NAMALWA (cell line): ENCODE measurements around the gene CABP7.

ENCODE experiments used
- DNase-seq: peaks from one replicate; pipeline ENCODE4 v3.0.0-alpha.2; 2015; ENCODE audit warnings: low spot score

CABP7 gene

DNA sequence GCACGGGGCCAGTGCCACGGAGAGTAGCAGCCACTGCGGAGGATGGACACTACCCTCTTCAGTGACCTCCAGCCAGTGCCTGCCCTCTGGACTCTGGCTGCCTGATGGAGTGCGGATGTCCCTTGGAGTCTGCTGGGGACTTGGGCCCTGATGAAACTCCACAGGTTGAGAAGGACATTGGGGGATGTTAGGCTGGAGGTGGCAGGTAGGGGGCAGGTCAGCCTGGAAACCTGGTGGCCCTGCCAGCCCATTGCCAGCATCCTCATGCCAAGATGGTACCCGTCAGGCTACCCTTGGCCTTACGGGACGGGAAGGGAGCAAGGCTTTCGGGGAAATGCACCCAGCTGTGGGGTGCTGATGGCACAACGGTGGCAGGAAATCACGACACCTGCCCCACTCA is 4.0 kb downstream of the CABP7 start:
- DNase-seq, result no peak

DNA sequence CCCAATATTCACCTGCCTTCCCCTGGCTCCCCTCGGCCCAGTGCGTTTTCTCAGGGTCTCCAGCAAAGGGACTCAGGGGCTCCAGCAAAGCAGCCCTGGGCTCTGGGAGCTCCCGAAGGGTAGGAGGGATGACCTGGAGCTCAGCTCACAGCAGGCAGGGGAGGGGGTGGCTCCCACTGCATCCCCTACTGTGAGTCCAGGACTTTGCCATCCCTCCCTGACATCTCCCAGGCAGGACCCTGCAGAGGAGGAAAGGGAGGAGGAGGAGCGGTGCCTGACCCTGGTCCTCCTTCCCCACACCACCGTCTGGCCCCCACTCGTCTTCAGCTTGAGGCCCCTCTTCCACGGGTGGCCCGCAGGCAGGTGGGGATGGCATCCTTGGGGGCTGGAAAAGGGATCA is 5.0 kb downstream of the CABP7 start:
- DNase-seq, result no peak

DNA sequence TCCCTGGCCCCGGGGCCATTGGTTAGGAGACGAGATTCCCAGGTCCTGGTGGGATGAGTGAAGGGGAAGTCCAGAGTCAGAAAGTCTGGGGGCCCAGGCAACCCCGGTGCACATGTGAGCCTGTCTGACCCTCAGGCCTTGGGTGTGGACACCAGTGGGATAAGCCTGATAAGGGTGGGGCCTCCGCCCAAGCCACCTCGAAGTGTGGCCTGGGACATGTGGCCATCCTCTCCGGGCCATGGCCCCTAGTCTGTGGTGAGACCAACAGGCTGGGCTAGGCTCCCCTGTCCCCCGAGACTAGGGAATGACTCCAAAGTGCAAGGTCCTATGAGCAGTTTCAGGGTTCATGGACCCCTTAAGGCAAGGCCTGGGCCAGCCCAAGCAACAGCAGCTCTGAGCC is 6.3 kb downstream of the CABP7 start:
- DNase-seq, result no peak

- DNase-seq, result no peak
These were observed 6.8 kb downstream of the CABP7 start for GRCh38 chr22:29726512-29727130.

DNA sequence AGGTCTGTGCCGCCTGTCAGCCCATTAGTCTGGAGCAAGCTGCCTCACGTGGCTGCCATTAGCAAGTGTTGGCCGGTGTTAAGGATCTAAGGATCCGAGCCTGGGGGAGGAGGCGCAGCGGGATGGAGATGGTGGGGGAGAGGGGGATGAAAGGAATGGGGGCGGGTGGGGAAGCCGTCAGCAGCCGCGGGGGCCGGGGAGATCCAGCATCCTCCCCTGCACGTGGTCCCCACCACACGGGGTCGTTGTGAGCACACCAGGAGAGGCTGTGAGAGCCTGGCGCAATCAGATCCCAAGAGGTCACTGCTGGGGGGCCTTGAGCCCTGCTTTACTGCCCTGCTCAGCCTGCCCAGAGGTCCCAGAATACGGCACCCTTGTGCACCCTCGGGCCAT is 7.3 kb downstream of the CABP7 start:
- peak; percentile 45 for DNase-seq

DNA sequence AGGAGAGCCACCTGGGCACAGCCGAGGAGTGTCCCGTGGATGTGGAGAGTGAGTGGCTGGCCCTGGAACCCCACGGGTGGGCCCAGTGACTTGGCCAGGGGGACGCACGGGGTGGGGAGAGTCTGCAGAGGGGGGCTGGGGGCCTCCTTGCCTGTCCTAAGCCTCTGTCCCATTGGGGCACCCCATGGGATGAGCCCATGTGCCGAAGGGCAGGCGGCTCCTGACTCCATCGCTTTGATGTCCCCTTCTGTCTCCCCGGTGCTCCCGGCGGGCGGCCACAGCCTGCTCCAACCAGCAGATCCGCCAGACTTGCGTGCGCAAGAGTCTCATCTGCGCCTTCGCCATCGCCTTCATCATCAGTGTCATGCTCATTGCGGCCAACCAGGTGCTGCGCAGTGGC is 9.4 kb downstream of the CABP7 start:
- no peak for DNase-seq

- no peak for DNase-seq
These were observed 11.5 kb downstream of the CABP7 start for GRCh38 chr22:29731058-29731850.

DNA sequence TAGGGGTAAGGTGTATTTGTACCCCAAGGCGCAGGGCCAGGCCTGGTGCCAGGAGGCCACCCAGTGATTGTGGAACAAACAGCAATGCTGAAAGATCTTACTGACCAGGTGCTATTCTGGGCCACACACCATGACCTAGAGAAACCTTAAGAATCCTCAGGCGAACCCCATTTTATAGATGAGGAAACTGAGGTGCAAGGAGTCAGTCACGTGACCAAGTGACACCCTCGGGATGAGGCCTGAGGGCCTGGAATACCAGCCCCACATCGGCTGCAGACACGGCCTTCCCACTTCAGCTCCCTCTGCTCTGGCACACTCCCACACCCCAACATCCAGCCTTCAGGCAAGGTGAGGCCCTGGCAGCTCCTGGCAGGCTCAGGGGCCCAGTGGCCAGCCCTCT is 13.1 kb downstream of the CABP7 start:
- no peak for DNase-seq

DNA sequence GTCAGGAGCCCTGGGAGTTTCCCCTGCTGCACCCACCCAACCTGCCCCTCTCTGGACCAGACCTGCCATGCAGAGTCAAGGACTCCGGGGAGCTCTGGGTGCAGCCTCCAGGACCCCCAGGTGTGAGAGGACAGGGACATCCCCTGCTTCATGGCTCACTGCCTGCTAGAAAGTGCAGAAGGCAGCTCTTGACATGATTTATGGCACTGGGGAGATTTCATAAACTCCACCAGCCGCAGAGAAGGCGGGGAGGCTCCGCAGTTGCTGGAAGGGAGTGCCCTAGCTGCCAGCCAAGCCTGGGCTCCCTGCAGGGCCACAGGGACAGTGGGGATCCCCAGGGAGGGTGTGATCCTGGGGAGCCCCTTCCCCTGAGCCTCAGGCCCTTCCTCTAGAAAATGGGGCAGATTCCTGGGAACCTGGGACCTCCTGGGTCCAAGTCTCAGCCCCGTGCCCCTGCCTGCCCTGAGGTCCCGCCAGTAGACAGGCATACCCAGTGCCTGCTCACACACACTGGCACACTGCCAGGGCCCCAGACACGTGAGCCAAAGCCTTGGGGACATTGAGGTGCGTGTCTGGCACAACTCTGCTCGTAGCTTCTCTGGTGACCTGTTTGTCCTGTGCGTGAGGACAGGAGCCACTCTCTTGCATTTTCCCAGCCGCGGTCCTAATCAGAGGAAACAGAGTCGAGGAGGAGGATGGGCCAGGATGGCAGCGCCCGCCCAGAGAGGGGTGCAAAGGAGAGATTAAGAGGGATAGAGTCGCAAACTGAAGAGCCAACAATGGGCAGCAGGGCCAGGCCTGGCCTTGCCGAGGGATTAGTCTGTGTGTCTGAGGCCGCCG is 13.8 kb downstream of the CABP7 start:
- DNase-seq, result peak; percentile 22

DNA sequence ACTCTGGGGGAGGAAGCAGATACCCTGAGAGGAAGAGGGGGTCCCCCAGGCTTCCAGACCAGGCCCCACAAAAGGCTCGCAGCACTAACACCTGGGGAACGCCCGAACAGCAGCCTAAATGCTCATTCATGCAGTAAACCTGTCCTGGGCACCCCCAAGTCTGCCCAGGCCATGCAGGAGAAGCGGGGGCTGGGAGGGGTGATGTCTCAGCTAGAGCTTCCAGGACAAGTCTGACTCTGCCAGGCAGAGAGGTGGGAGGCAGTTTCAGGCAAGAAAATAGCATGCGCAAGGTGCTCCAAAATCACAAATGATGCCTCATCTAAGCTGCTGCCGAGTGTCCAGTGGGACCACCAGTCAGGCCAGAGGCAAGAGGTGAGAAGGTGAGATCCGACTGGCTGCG is 14.6 kb downstream of the CABP7 start:
- no peak for DNase-seq

DNA sequence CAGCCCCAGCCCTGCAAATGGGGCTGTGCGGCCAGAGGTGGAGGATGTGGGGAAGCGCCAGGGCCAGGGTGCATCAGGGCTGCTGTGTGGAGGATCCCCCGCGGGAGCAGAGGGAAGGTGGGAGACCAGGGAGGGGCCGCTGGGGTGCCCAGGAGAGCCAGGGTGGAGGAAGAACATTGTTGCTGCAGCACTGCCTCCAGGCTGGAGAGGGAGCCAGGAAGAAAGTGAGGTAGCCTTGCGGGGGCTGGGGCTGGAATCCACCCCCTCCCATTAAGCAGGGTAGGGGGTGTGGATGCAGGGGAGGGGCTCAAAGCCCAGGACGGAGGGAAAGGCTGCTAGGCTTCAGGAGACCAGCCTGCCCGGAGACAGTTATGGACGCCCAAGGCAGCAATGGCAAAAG is 15.0 kb downstream of the CABP7 start:
- no peak for DNase-seq

DNA sequence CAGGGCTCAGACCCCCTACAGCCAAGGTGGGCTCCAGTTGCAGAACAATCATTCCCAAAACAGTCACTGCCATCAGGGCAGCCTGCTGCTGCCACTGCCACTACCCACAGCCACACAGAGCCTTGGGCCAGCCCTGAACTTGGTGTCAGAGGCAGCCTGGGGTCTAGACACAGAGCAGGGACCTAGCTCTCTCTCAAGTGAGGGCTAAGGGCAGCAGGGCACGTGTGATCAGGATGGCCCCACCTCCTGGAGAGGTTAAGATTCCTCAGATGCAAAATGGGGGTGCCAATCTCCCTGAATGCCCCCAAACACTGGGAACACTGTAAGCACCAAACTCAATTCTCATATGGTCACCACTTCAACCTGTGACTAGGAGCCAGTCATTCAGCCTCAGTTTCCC is 15.6 kb downstream of the CABP7 start:
- no peak for DNase-seq

DNA sequence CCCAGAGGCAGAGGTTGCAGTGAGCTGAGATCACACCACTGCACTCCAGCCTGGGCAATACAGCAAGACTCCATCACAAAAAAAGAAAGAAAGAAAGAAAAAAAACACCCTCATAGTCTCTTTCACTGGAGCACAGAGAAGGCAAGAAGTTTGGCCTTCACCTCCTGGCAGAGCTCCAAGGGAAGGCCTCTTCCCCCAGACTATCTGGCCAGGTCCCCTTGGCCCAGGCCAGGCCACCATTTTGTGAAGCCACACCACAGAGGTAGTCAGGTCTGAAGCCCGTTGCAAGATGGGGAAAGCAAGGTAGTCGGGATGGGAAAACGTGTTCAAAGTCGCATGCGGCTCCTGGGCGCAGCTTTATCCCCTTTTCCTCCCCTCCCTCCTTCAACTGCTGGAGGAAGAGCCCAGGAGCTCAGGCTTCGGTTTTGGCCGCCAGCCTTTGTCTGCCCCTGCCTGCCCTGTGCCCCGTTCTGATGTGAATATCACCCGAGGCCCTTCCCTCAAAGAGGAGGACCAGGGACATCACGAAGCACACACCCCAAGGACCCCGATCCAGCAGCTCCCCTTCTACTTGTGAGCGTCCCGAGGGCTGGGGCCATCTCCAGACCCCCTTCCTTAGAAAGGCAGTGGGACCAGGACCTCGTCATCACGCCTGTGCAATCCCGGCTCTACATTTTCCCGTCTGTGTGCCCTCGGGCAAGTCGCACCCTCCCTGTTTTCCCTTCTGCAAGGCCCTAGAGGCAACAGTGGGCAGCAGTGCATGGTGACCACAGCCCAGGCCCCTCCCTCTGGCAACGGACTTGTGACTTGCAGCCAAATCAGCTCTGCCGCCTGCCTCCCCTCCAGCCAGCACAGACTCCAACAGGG is 17.7 kb downstream of the CABP7 start:
- DNase-seq, result no peak

DNA sequence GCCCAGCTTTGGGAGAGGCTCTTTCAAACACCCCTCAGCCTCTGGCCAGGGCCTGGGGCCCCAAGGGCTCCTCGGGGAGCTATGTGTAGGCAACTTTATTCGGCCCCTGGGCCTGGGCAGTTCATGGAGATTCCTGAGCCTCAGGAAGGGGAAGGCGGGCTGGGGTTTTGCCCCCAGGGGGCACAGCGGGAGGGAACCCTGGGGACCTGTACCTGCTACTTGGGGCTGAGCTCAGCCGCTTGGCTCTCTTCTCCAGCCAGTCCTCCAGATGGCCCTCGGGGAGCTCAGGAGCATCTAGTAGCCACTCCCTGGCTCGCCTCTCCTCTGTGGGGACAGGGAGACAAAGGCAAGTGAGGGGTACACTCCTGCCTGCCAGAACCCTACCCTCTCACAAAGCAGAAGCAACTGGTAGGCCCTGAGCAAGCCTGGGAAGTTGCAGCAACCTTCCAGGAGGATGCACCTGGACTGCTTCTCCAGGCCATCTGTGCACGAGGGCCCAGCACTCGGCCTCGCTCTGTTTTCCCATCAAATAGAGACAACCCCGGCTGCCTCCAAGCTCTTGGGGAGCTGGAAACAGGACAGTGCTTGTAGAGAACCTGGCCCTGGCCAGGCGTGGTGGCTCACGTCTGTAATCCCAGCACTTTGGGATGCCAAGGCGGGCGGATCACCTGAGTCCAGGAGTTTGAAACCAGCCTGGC is 18.5 kb downstream of the CABP7 start:
- DNase-seq, result no peak

GRCh38 chr22:29739346-29739875 is 19.6 kb downstream of the CABP7 start:
- no peak for DNase-seq

- no peak for DNase-seq
These were observed 20.4 kb downstream of the CABP7 start for GRCh38 chr22:29740216-29740615.

- DNase-seq, result no peak
These were observed 22.1 kb downstream of the CABP7 start for GRCh38 chr22:29741926-29742325.

DNA sequence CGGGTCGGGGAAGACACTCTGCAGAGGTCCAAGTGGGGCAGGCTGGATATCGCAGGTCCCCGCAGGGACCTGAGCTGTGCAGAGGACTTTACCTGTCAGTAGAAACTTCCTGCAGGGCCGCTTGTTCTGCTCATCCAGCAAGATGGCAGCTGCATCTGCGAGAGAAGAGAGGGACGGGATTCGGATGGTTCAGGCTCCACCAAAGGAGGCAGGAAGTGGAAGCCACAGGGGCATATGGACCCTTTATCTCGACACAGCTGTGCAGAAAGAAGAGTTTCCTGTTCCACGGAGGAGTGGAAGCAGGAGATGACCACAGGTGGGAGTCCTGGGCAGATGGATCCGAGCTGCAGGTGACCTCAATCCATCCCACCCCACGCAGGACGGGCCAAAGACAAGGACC is 22.5 kb downstream of the CABP7 start:
- no peak for DNase-seq

DNA sequence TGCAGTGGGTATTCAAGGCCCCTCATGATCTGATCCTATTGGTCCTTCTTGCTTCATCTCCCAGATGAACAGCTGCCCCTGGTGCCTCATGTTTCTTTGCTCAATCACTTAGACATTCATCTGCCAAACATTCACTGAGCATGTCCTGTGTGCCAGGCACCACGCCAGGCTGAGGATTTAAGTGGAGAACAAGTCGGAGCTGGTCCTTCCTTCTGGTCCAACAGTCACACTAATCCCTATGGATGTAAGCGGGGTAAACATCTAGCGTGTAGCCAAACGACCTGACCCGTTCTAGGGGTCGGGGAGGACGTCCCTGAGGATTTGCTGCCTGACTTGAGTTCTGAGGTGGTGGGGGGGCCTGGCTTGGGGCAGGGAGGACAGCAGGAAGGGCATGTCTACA is 25.1 kb downstream of the CABP7 start:
- no peak for DNase-seq

DNA sequence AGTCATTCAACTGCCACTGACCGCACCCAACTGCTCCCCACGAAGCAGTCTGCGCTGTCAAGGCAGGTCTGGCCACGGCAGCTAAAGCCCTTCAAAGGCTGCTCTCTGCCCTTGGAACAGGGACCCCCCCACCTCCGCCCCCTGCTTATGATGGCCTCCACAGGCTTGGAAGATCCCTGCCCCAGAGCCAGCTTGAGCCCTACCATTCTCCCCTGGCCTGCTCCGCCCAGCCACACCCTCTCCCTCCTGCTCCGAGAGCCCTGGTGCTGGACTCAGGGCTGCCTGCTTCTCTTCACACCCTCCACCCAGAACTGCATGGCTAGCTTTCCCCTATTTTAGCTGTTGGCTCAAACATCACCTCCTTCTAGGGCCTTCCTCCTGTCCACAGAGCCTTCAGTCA is 28.0 kb downstream of the CABP7 start:
- DNase-seq, result no peak

GRCh38 chr22:29748248-29748893 is 28.6 kb downstream of the CABP7 start:
- no peak for DNase-seq
